Suprapubic skin (tissue), 4 donors: ENCODE data around the gene DAAM1. TPM values are rescaled to one million over a fixed set of nuclear protein-coding genes. Genes with fewer than 3 reads are reported as not detected.

Source experiments
- DNase-seq, 2 donors: peaks; one replicate each; pipeline ENCODE4 v3.0.0-alpha.2; 2019; ENCODE audit warnings: low spot score in 2 of 2
- H3K27ac ChIP-seq: fragments of 200-600 bp; sonication (generic); one replicate; pipeline ENCODE4 v1.5.1; 2019
- H3K27me3 ChIP-seq: fragments of 200-600 bp; sonication (generic); one replicate; pipeline ENCODE4 v1.5.1; 2019
- H3K36me3 ChIP-seq: fragments of 200-600 bp; sonication (generic); one replicate; pipeline ENCODE4 v1.5.1; 2019
- H3K4me1 ChIP-seq: fragments of 200-600 bp; sonication (generic); one replicate; pipeline ENCODE4 v1.5.1; 2019
- H3K4me3 ChIP-seq: fragments of 200-600 bp; sonication (generic); one replicate; pipeline ENCODE4 v1.5.1; 2019; ENCODE audit warnings: mild to moderate bottlenecking
- H3K9me3 ChIP-seq: fragments of 200-600 bp; sonication (generic); one replicate; pipeline ENCODE4 v1.5.1; 2019
- CTCF ChIP-seq, 2 donors: fragments of 200-600 bp in 1 of 2; fragments of 450-650 bp in 1 of 2; sonication (generic) in 1 of 2; IDR thresholded peaks; one replicate each; pipeline ENCODE4 v1.5.1; 2016 to 2019; ENCODE audit warnings: antibody characterized with exemption in 2 of 2, mild to moderate bottlenecking in 1 of 2, moderate library complexity in 1 of 2
- EP300 ChIP-seq: sonication (generic); formaldehyde crosslinking; IDR thresholded peaks from one replicate; pipeline ENCODE4 v1.6.1; 2017; ENCODE audit warnings: antibody characterized with exemption
- POLR2A ChIP-seq, 2 donors: fragments of 450-650 bp; IDR thresholded peaks; one replicate each; pipeline ENCODE4 v1.6.1; 2017; ENCODE audit warnings: antibody characterized with exemption in 2 of 2, mild to moderate bottlenecking in 2 of 2, moderate library complexity in 2 of 2
- POLR2AphosphoS5 ChIP-seq, 3 donors: sonication (generic); formaldehyde crosslinking; IDR thresholded peaks; one replicate each; pipeline ENCODE4 v1.6.1; 2017; ENCODE audit warnings: antibody characterized with exemption in 3 of 3
- WGBS: methylation state at CpG from one replicate; pipeline ENCODE4 v1.1.5; 2018; 5-methylcytosine and 5-hydroxymethylcytosine counted together
- total RNA-seq, 4 donors: library from RNA; depleted of rRNA; stranded (reverse); fragments of >200 nt; gene quantifications; one replicate each; pipeline ENCODE4 v1.1.0, GENCODE V29; 2016

The DAAM1 gene
- total RNA-seq, 4 donors from 2014 or later = 103 to 196 (median 171) TPM

- H3K36me3 ChIP-seq = no peaks in the 10 kb centered on the region
- H3K9me3 ChIP-seq = no peaks in the 10 kb centered on the region
- DNase-seq = no peak
- no peaks in the 10 kb centered on the region for H3K27me3 ChIP-seq
- H3K27ac ChIP-seq = no peak overlapping the region
- H3K4me3 ChIP-seq = no peak overlapping the region
- TF ChIP-seq POLR2A (IDR thresholded peaks at IDR 0.05) (no peak), CTCF (IDR thresholded peaks at IDR 0.05) (no peak)
- H3K4me1 ChIP-seq = peaks cover 13% of the 10 kb centered on the region
Measured at GRCh38 chr14:59200195-59200594, 11.7 kb downstream of the DAAM1 start.

DNA sequence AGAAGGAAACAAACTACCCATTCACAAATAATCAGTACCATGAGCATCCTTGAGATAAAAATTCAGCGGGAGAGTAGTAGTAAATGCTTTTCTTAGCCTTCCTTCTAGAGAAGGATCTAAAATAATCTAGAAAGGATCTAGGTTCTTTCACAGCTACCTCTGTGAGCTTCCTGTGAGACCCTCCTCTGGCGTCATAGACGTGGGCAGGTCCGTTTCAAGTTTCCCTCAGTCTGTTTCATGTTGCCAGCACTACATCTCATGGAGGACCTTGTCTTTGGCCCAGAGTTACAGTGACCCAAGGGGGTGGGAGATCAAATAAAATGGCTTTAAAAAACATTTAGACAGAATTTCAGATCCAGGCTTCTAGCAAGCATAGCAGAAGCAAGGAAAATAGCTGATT lies 13.6 kb downstream of the DAAM1 start:
- no peak for DNase-seq
- peaks cover 7% of the 10 kb centered on the region for H3K4me1 ChIP-seq
- WGBS = 76% methylated on average over 4 of the region's 4 CpGs
- TF ChIP-seq CTCF (IDR thresholded peaks at IDR 0.05) (no peak), POLR2AphosphoS5 (IDR thresholded peaks at IDR 0.05) (no peak), EP300 (no peak), POLR2A (IDR thresholded peaks at IDR 0.05) (no peak)
- no peaks in the 10 kb centered on the region for H3K36me3 ChIP-seq
- H3K4me3 ChIP-seq = no peak overlapping the region
- no peak overlapping the region for H3K27ac ChIP-seq
- no peaks in the 10 kb centered on the region for H3K27me3 ChIP-seq
- no peaks in the 10 kb centered on the region for H3K9me3 ChIP-seq

GRCh38 chr14:59204305-59204704 lies 15.8 kb downstream of the DAAM1 start:
- no peaks in the 10 kb centered on the region for H3K27me3 ChIP-seq
- 77% methylated on average over 2 of the region's 2 CpGs for WGBS
- no peak for TF ChIP-seq EP300
- TF ChIP-seq CTCF (IDR thresholded peaks at IDR 0.05) = no peak
- no peak for TF ChIP-seq POLR2AphosphoS5 (IDR thresholded peaks at IDR 0.05)
- no peak for TF ChIP-seq POLR2A (IDR thresholded peaks at IDR 0.05)
- DNase-seq = no peak
- peaks cover 7% of the 10 kb centered on the region for H3K4me1 ChIP-seq
- no peaks in the 10 kb centered on the region for H3K36me3 ChIP-seq
- no peaks in the 10 kb centered on the region for H3K9me3 ChIP-seq
- no peak overlapping the region for H3K4me3 ChIP-seq
- H3K27ac ChIP-seq = no peak overlapping the region

DNA sequence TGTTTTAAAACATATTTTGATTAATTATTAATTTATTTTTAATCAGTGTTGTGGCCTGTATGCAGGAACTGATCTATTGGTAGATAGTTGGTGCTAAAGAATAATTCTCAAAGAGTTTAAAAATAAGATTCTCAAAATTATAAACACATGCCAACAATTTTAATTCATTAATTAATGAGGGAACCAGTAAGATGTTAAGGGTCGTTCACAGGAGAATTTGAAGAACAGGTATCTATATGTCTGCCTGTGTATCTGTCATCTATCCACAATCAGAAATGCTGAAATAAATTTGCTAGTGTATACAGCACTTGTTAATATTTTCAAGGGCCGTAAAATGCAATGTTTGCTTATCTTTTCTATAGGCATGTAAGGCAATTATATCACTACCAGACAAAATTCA lies 18.4 kb downstream of the DAAM1 start:
- 97% methylated on average over 2 of the region's 2 CpGs for WGBS
- TF ChIP-seq EP300 (no peak), POLR2AphosphoS5 (IDR thresholded peaks at IDR 0.05) (no peak)
- Histone ChIP-seq H3K27ac (no peak overlapping the region), H3K4me3 (no peak overlapping the region), H3K27me3 (no peaks in the 10 kb centered on the region), H3K4me1 (peaks cover 10% of the 10 kb centered on the region), H3K9me3 (no peaks in the 10 kb centered on the region), H3K36me3 (no peaks in the 10 kb centered on the region)
- DNase-seq = no peak

- 90% methylated on average over 5 of the region's 5 CpGs for WGBS
- Histone ChIP-seq H3K27ac (no peak overlapping the region), H3K4me1 (peaks cover 16% of the 10 kb centered on the region), H3K4me3 (no peak overlapping the region), H3K27me3 (no peaks in the 10 kb centered on the region), H3K36me3 (no peaks in the 10 kb centered on the region), H3K9me3 (no peaks in the 10 kb centered on the region)
- no peak for DNase-seq
- TF ChIP-seq POLR2A (IDR thresholded peaks at IDR 0.05) (no peak), POLR2AphosphoS5 (IDR thresholded peaks at IDR 0.05) (no peak), EP300 (no peak), CTCF (IDR thresholded peaks at IDR 0.05) (no peak)
Measured at GRCh38 chr14:59207506-59207933, 19.1 kb downstream of the DAAM1 start.

GRCh38 chr14:59208224-59208814 lies 19.9 kb downstream of the DAAM1 start:
- H3K4me3 ChIP-seq = no peak overlapping the region
- TF ChIP-seq EP300 = no peak
- H3K4me1 ChIP-seq = peaks cover 21% of the 10 kb centered on the region
- H3K9me3 ChIP-seq = no peaks in the 10 kb centered on the region
- no peaks in the 10 kb centered on the region for H3K27me3 ChIP-seq
- 90% methylated on average over 6 of the region's 6 CpGs for WGBS
- no peak for DNase-seq
- H3K36me3 ChIP-seq = no peaks in the 10 kb centered on the region
- no peak overlapping the region for H3K27ac ChIP-seq
